WTC11 (cell line): Measurements from ENCODE around the gene POLA1. TPM values are rescaled to one million over a fixed set of nuclear protein-coding genes. Genes with fewer than 3 reads are reported as not detected.

ENCODE experiments used
- ATAC-seq: fragments of 200-7000 bp; cut with Tn5 transposase; 2 replicates; pipeline ENCODE4 v1.10.0; 2021; ENCODE audit warnings: mild to moderate bottlenecking, moderate library complexity
- CTCF ChIA-PET: fragments of 300-600 bp; sonication (Branson Sonifier 250); formaldehyde crosslinking; loops from one replicate; lab custom pipeline; 2021; ENCODE audit warnings: antibody characterized with exemption; lab: Charles Lee
- POLR2A ChIA-PET: fragments of 350-600 bp; sonication (Branson Sonifier 250); formaldehyde crosslinking; loops from one replicate; lab custom pipeline; 2021; ENCODE audit warnings: antibody characterized with exemption; lab: Charles Lee
- DNase-seq: peaks from one replicate; pipeline ENCODE4 v3.0.0; 2021; ENCODE audit warnings: low spot score
- H3K27ac Mint-ChIP-seq: 2 replicates; pipeline ENCODE4 v1.8.0; 2021; ENCODE audit warnings: mixed read lengths
- H3K27me3 Mint-ChIP-seq: 2 replicates; pipeline ENCODE4 v1.8.0; 2021; ENCODE audit warnings: low read depth, mild to moderate bottlenecking, moderate library complexity, mixed read lengths
- H3K36me3 Mint-ChIP-seq: 2 replicates; pipeline ENCODE4 v1.8.0; 2021; ENCODE audit warnings: mixed read lengths
- H3K4me1 Mint-ChIP-seq: 2 replicates; pipeline ENCODE4 v1.8.0; 2022; ENCODE audit warnings: mixed read lengths
- H3K4me3 Mint-ChIP-seq: 2 replicates; pipeline ENCODE4 v1.8.0; 2021; ENCODE audit warnings: mild to moderate bottlenecking, moderate library complexity, mixed read lengths
- H3K9me3 Mint-ChIP-seq: 2 replicates; pipeline ENCODE4 v1.8.0; 2021; ENCODE audit warnings: mixed read lengths
- ATF1 ChIP-seq: sonication (generic); formaldehyde crosslinking; IDR thresholded peaks from 2 replicates; pipeline ENCODE4 v1.8.1; 2023; ENCODE audit warnings: mild to moderate bottlenecking, moderate library complexity, missing genetic modification reagents
- CREB1 ChIP-seq: sonication (generic); formaldehyde crosslinking; IDR thresholded peaks from 2 replicates; pipeline ENCODE4 v1.8.0; 2023; ENCODE audit warnings: mild to moderate bottlenecking, missing genetic modification reagents
- ETV6 ChIP-seq: sonication (generic); formaldehyde crosslinking; IDR thresholded peaks from 2 replicates; pipeline ENCODE4 v1.8.1; 2022; ENCODE audit warnings: mild to moderate bottlenecking, missing genetic modification reagents
- FOXK1 ChIP-seq: sonication (generic); formaldehyde crosslinking; IDR thresholded peaks from 2 replicates; pipeline ENCODE4 v1.8.0; 2022; ENCODE audit warnings: mild to moderate bottlenecking, moderate library complexity, missing genetic modification reagents
- IRF2 ChIP-seq: sonication (generic); formaldehyde crosslinking; IDR thresholded peaks from 2 replicates; pipeline ENCODE4 v1.8.0; 2022; ENCODE audit warnings: low read depth, missing genetic modification reagents, borderline replicate concordance
- KAT7 ChIP-seq: sonication (generic); formaldehyde crosslinking; IDR thresholded peaks from 2 replicates; pipeline ENCODE4 v1.8.1; 2023; ENCODE audit warnings: missing genetic modification reagents, mild to moderate bottlenecking, borderline replicate concordance
- OVOL2 ChIP-seq: fragments of 250-450 bp; sonication (Bioruptor Pico); IDR thresholded peaks from 2 replicates; pipeline ENCODE4 v1.9.0; 2021; ENCODE audit warnings: mild to moderate bottlenecking, borderline replicate concordance
- RELA ChIP-seq: sonication (generic); formaldehyde crosslinking; IDR thresholded peaks from 2 replicates; pipeline ENCODE4 v1.8.1; 2022; ENCODE audit warnings: missing genetic modification reagents, mild to moderate bottlenecking, borderline replicate concordance
- SMAD3 ChIP-seq: sonication (generic); formaldehyde crosslinking; IDR thresholded peaks from 2 replicates; pipeline ENCODE4 v1.8.0; 2022; ENCODE audit warnings: missing genetic modification reagents, mild to moderate bottlenecking, borderline replicate concordance
- SP1 ChIP-seq: sonication (generic); formaldehyde crosslinking; conservative IDR thresholded peaks from 2 replicates; pipeline ENCODE4 v1.8.1; 2022; ENCODE audit warnings: missing genetic modification reagents
- ZNF219 ChIP-seq: sonication (generic); formaldehyde crosslinking; IDR thresholded peaks from 2 replicates; pipeline ENCODE4 v1.8.0; 2023; ENCODE audit warnings: missing genetic modification reagents, mild to moderate bottlenecking, borderline replicate concordance
- ZNF232 ChIP-seq: sonication (generic); formaldehyde crosslinking; IDR thresholded peaks from 2 replicates; pipeline ENCODE4 v1.8.0; 2022; ENCODE audit warnings: mild to moderate bottlenecking, missing genetic modification reagents
- ZNF671 ChIP-seq: fragments of 250-450 bp; sonication (Bioruptor Pico); IDR thresholded peaks from 2 replicates; pipeline ENCODE4 v1.8.0; 2021; ENCODE audit warnings: mild to moderate bottlenecking
- total RNA-seq: library from RNA; stranded (reverse); gene quantifications from 3 replicates; pipeline ENCODE4 v1.2.3, GENCODE V29; 2021
- TF ChIP-seq, protein P1 (sequence below): sonication (generic); formaldehyde crosslinking; IDR thresholded peaks from 2 replicates; pipeline ENCODE4 v1.8.0; 2022; ENCODE audit warnings: mild to moderate bottlenecking, missing genetic modification reagents
- TF ChIP-seq, protein P2 (sequence below): sonication (generic); formaldehyde crosslinking; IDR thresholded peaks from 2 replicates; pipeline ENCODE4 v1.8.1; 2023; ENCODE audit warnings: mild to moderate bottlenecking, moderate library complexity, missing genetic modification reagents
- TF ChIP-seq, protein P3 (sequence below): sonication (generic); formaldehyde crosslinking; IDR thresholded peaks from 2 replicates; pipeline ENCODE4 v1.8.0; 2023; ENCODE audit warnings: missing genetic modification reagents, mild to moderate bottlenecking, borderline replicate concordance
- TF ChIP-seq, protein P4 (sequence below): sonication (generic); formaldehyde crosslinking; IDR thresholded peaks from 2 replicates; pipeline ENCODE4 v1.8.0; 2022; ENCODE audit warnings: mild to moderate bottlenecking, missing genetic modification reagents
- TF ChIP-seq, protein P5 (sequence below): fragments of 200-600 bp; IDR thresholded peaks from 2 replicates; pipeline ENCODE4 v1.8.0; 2022; ENCODE audit warnings: antibody characterized with exemption
- TF ChIP-seq, protein P6 (sequence below): sonication (generic); formaldehyde crosslinking; IDR thresholded peaks from 2 replicates; pipeline ENCODE4 v1.8.1; 2023; ENCODE audit warnings: mild to moderate bottlenecking, missing genetic modification reagents
- TF ChIP-seq, protein P7 (sequence below): sonication (generic); formaldehyde crosslinking; conservative IDR thresholded peaks from 2 replicates; pipeline ENCODE4 v1.8.1; 2023; ENCODE audit warnings: mild to moderate bottlenecking, low read depth, missing genetic modification reagents, moderate library complexity

Gene POLA1
- total RNA-seq, 1 experiment from 2014 or later = 29.9 TPM

DNA sequence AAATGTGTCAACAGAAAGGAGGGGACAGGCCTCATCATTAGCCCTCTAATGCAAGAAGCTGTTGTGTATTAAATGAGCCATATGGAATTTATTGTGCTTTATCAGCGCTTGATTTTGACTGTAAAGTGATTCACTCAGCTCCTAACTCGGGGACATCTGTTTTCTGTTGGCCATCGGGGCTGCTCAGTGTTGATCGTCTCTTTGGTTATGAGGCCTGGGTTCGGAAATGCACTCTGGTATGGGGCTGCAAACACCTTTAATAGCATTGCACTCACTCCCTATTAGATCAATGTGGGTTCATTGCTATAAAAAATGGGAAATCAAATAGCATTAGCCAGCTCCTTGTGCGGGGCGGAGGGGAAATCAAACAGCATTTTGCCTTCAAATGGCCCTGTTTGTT is 315.7 kb downstream of the POLA1 start:
- H3K4me1 Mint-ChIP-seq = peaks cover 46% of the 10 kb centered on the region
- H3K27ac Mint-ChIP-seq = no peak overlapping the region
- H3K27me3 Mint-ChIP-seq = peaks cover 94% of the 10 kb centered on the region
- no peaks in the 10 kb centered on the region for H3K9me3 Mint-ChIP-seq
- no peak for DNase-seq
- ChIA-PET POLR2A (interaction anchor here (0.5 kb wide), 1 partner anchor 54 kb away, joined by 3 read pairs; no protein-coding TSS in a partner anchor), CTCF (interaction anchor here (1.0 kb wide), 1 partner anchor 134 kb away, joined by 3 read pairs; no protein-coding TSS in a partner anchor)
- H3K4me3 Mint-ChIP-seq = no peak overlapping the region
- no peak for ATAC-seq
- H3K36me3 Mint-ChIP-seq = no peaks in the 10 kb centered on the region
- TF ChIP-seq KAT7 (CRISPR knock-in tag) (no peak), ZNF671 (CRISPR knock-in tag) (no peak), ATF1 (no peak), SP1 (no peak), SMAD3 (no peak), CREB1 (CRISPR knock-in tag) (no peak), FOXK1 (CRISPR knock-in tag) (no peak), OVOL2 (no peak), ZNF219 (CRISPR knock-in tag) (no peak), ETV6 (CRISPR knock-in tag) (no peak), IRF2 (CRISPR knock-in tag) (no peak), RELA (CRISPR knock-in tag) (no peak), ZNF232 (CRISPR knock-in tag) (no peak)
- TF ChIP-seq, protein P1, sequence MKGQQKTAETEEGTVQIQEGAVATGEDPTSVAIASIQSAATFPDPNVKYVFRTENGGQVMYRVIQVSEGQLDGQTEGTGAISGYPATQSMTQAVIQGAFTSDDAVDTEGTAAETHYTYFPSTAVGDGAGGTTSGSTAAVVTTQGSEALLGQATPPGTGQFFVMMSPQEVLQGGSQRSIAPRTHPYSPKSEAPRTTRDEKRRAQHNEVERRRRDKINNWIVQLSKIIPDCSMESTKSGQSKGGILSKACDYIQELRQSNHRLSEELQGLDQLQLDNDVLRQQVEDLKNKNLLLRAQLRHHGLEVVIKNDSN (CRISPR knock-in tag) = no peak
- TF ChIP-seq, protein P2, sequence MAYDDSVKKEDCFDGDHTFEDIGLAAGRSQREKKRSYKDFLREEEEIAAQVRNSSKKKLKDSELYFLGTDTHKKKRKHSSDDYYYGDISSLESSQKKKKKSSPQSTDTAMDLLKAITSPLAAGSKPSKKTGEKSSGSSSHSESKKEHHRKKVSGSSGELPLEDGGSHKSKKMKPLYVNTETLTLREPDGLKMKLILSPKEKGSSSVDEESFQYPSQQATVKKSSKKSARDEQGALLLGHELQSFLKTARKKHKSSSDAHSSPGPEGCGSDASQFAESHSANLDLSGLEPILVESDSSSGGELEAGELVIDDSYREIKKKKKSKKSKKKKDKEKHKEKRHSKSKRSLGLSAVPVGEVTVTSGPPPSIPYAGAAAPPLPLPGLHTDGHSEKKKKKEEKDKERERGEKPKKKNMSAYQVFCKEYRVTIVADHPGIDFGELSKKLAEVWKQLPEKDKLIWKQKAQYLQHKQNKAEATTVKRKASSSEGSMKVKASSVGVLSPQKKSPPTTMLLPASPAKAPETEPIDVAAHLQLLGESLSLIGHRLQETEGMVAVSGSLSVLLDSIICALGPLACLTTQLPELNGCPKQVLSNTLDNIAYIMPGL (CRISPR knock-in tag) = no peak
- TF ChIP-seq, protein P3, sequence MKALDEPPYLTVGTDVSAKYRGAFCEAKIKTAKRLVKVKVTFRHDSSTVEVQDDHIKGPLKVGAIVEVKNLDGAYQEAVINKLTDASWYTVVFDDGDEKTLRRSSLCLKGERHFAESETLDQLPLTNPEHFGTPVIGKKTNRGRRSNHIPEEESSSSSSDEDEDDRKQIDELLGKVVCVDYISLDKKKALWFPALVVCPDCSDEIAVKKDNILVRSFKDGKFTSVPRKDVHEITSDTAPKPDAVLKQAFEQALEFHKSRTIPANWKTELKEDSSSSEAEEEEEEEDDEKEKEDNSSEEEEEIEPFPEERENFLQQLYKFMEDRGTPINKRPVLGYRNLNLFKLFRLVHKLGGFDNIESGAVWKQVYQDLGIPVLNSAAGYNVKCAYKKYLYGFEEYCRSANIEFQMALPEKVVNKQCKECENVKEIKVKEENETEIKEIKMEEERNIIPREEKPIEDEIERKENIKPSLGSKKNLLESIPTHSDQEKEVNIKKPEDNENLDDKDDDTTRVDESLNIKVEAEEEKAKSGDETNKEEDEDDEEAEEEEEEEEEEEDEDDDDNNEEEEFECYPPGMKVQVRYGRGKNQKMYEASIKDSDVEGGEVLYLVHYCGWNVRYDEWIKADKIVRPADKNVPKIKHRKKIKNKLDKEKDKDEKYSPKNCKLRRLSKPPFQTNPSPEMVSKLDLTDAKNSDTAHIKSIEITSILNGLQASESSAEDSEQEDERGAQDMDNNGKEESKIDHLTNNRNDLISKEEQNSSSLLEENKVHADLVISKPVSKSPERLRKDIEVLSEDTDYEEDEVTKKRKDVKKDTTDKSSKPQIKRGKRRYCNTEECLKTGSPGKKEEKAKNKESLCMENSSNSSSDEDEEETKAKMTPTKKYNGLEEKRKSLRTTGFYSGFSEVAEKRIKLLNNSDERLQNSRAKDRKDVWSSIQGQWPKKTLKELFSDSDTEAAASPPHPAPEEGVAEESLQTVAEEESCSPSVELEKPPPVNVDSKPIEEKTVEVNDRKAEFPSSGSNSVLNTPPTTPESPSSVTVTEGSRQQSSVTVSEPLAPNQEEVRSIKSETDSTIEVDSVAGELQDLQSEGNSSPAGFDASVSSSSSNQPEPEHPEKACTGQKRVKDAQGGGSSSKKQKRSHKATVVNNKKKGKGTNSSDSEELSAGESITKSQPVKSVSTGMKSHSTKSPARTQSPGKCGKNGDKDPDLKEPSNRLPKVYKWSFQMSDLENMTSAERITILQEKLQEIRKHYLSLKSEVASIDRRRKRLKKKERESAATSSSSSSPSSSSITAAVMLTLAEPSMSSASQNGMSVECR (CRISPR knock-in tag) = no peak
- TF ChIP-seq, protein P4, sequence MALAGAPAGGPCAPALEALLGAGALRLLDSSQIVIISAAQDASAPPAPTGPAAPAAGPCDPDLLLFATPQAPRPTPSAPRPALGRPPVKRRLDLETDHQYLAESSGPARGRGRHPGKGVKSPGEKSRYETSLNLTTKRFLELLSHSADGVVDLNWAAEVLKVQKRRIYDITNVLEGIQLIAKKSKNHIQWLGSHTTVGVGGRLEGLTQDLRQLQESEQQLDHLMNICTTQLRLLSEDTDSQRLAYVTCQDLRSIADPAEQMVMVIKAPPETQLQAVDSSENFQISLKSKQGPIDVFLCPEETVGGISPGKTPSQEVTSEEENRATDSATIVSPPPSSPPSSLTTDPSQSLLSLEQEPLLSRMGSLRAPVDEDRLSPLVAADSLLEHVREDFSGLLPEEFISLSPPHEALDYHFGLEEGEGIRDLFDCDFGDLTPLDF = no peak
- TF ChIP-seq, protein P5, sequence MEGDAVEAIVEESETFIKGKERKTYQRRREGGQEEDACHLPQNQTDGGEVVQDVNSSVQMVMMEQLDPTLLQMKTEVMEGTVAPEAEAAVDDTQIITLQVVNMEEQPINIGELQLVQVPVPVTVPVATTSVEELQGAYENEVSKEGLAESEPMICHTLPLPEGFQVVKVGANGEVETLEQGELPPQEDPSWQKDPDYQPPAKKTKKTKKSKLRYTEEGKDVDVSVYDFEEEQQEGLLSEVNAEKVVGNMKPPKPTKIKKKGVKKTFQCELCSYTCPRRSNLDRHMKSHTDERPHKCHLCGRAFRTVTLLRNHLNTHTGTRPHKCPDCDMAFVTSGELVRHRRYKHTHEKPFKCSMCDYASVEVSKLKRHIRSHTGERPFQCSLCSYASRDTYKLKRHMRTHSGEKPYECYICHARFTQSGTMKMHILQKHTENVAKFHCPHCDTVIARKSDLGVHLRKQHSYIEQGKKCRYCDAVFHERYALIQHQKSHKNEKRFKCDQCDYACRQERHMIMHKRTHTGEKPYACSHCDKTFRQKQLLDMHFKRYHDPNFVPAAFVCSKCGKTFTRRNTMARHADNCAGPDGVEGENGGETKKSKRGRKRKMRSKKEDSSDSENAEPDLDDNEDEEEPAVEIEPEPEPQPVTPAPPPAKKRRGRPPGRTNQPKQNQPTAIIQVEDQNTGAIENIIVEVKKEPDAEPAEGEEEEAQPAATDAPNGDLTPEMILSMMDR = no peak
- TF ChIP-seq, protein P6, sequence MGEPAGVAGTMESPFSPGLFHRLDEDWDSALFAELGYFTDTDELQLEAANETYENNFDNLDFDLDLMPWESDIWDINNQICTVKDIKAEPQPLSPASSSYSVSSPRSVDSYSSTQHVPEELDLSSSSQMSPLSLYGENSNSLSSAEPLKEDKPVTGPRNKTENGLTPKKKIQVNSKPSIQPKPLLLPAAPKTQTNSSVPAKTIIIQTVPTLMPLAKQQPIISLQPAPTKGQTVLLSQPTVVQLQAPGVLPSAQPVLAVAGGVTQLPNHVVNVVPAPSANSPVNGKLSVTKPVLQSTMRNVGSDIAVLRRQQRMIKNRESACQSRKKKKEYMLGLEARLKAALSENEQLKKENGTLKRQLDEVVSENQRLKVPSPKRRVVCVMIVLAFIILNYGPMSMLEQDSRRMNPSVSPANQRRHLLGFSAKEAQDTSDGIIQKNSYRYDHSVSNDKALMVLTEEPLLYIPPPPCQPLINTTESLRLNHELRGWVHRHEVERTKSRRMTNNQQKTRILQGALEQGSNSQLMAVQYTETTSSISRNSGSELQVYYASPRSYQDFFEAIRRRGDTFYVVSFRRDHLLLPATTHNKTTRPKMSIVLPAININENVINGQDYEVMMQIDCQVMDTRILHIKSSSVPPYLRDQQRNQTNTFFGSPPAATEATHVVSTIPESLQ (CRISPR knock-in tag) = no peak
- TF ChIP-seq, protein P7, sequence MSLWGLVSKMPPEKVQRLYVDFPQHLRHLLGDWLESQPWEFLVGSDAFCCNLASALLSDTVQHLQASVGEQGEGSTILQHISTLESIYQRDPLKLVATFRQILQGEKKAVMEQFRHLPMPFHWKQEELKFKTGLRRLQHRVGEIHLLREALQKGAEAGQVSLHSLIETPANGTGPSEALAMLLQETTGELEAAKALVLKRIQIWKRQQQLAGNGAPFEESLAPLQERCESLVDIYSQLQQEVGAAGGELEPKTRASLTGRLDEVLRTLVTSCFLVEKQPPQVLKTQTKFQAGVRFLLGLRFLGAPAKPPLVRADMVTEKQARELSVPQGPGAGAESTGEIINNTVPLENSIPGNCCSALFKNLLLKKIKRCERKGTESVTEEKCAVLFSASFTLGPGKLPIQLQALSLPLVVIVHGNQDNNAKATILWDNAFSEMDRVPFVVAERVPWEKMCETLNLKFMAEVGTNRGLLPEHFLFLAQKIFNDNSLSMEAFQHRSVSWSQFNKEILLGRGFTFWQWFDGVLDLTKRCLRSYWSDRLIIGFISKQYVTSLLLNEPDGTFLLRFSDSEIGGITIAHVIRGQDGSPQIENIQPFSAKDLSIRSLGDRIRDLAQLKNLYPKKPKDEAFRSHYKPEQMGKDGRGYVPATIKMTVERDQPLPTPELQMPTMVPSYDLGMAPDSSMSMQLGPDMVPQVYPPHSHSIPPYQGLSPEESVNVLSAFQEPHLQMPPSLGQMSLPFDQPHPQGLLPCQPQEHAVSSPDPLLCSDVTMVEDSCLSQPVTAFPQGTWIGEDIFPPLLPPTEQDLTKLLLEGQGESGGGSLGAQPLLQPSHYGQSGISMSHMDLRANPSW (CRISPR knock-in tag) = no peak
